Spleen (tissue), 7 donors: ENCODE results near the gene MIB1.

Experiments used
- POLR2A ChIP-seq, 3 donors: fragments of 450-650 bp; IDR thresholded peaks; one replicate each; pipeline ENCODE4 v1.5.1; 2017; ENCODE audit warnings: antibody characterized with exemption in 3 of 3, mild to moderate bottlenecking in 1 of 3
- POLR2AphosphoS5 ChIP-seq, 3 donors: sonication (generic); formaldehyde crosslinking; IDR thresholded peaks; one replicate each; pipeline ENCODE4 v1.5.1; 2017; ENCODE audit warnings: antibody characterized with exemption in 3 of 3
- TF ChIP-seq, protein P1 (sequence below), 11 experiments: fragments of 200-600 bp in 7 of 11; fragments of 450-650 bp in 4 of 11; sonication (generic) in 4 of 11; IDR thresholded peaks in 8 of 11; conservative IDR thresholded peaks in 3 of 11; 1 replicate in 7 of 11; 2 replicates in 4 of 11; pipeline versions ENCODE4 v1.4.0 to v1.8.0; 2016 to 2021; ENCODE audit warnings: antibody characterized with exemption in 11 of 11, inconsistent platforms in 4 of 11, mild to moderate bottlenecking in 1 of 11
- donor health status: DM: no; HTN: no; CAD: no; lungs with moderate emphysema.
- donor health status: DM: no; HTN: no; CAD: no.
- donor health status: DM: no; HTN: no; CAD: no.

DNA sequence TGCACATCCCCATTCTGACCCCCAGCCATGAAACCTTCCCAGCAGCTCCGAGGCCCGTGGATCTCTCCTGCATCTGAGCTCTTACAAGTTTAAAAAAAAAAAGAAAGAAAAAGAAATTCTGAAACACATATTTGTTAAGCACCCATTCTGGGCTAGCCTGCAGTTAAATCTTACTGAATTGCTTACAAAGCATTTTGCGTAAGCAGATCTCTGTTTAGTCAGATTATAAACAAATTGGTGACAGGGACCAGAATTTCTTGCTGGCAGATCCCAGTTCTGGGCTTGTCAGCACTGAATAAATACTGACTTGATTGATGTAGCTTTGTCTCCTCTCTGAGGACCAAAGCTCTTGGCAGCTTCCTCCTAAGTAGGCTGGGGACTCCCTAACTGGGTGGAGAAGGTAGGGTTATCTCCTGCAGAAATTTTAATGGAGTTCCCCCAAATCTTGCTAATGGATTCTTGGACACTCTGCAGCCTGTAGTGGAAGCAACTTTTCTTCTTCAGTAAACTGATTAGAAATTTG is 160.9 kb downstream of the MIB1 start:
- TF ChIP-seq, protein P1, sequence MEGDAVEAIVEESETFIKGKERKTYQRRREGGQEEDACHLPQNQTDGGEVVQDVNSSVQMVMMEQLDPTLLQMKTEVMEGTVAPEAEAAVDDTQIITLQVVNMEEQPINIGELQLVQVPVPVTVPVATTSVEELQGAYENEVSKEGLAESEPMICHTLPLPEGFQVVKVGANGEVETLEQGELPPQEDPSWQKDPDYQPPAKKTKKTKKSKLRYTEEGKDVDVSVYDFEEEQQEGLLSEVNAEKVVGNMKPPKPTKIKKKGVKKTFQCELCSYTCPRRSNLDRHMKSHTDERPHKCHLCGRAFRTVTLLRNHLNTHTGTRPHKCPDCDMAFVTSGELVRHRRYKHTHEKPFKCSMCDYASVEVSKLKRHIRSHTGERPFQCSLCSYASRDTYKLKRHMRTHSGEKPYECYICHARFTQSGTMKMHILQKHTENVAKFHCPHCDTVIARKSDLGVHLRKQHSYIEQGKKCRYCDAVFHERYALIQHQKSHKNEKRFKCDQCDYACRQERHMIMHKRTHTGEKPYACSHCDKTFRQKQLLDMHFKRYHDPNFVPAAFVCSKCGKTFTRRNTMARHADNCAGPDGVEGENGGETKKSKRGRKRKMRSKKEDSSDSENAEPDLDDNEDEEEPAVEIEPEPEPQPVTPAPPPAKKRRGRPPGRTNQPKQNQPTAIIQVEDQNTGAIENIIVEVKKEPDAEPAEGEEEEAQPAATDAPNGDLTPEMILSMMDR (IDR thresholded peaks at IDR 0.05 in 8 of 11, conservative IDR thresholded peaks at IDR 0.05 in 3 of 11) = no peak
- no peak for TF ChIP-seq POLR2AphosphoS5 (IDR thresholded peaks at IDR 0.05)
- TF ChIP-seq POLR2A (IDR thresholded peaks at IDR 0.05) = no peak
